Measurements from ENCODE around the gene SIK3.

SIK3 gene

DNA sequence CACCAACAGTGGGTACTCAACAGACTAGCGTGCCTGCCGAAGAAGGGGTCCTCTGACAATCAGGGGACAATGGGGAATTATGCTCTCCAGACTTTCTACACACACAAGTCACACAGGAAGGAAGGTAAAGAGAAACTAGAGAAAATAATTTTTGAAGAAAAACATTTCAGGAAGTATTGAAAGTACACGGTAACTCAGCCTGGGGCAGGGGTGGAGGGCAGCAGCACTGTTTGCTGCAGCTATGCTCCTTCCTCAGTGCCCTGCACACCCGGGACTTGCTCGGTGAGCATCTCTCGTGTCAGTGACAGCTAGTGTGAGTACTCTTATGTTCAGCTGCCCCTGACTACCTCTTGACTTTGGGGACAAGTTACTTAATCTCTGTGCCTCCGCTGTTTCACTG lies 242.8 kb downstream of the SIK3 start:
- TF ChIP-seq RAD21 (IDR thresholded peaks at IDR 0.05; ENCODE audit: low read depth): no peak
- TF ChIP-seq TCF12 (IDR thresholded peaks at IDR 0.05; ENCODE audit: low read depth): no peak
- TF ChIP-seq, protein P1, sequence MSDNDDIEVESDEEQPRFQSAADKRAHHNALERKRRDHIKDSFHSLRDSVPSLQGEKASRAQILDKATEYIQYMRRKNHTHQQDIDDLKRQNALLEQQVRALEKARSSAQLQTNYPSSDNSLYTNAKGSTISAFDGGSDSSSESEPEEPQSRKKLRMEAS (IDR thresholded peaks at IDR 0.05): no peak
- TF ChIP-seq ZBTB7A (IDR thresholded peaks at IDR 0.05; ENCODE audit: low read depth): no peak
- TF ChIP-seq EP300 (IDR thresholded peaks at IDR 0.05; ENCODE audit: borderline replicate concordance): no peak
- no peak for TF ChIP-seq NFIC (IDR thresholded peaks at IDR 0.05)
- no peak for TF ChIP-seq EGR1 (IDR thresholded peaks at IDR 0.05)
- TF ChIP-seq TEAD4 (IDR thresholded peaks at IDR 0.05): no peak
- TF ChIP-seq, protein P2, sequence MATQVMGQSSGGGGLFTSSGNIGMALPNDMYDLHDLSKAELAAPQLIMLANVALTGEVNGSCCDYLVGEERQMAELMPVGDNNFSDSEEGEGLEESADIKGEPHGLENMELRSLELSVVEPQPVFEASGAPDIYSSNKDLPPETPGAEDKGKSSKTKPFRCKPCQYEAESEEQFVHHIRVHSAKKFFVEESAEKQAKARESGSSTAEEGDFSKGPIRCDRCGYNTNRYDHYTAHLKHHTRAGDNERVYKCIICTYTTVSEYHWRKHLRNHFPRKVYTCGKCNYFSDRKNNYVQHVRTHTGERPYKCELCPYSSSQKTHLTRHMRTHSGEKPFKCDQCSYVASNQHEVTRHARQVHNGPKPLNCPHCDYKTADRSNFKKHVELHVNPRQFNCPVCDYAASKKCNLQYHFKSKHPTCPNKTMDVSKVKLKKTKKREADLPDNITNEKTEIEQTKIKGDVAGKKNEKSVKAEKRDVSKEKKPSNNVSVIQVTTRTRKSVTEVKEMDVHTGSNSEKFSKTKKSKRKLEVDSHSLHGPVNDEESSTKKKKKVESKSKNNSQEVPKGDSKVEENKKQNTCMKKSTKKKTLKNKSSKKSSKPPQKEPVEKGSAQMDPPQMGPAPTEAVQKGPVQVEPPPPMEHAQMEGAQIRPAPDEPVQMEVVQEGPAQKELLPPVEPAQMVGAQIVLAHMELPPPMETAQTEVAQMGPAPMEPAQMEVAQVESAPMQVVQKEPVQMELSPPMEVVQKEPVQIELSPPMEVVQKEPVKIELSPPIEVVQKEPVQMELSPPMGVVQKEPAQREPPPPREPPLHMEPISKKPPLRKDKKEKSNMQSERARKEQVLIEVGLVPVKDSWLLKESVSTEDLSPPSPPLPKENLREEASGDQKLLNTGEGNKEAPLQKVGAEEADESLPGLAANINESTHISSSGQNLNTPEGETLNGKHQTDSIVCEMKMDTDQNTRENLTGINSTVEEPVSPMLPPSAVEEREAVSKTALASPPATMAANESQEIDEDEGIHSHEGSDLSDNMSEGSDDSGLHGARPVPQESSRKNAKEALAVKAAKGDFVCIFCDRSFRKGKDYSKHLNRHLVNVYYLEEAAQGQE (IDR thresholded peaks at IDR 0.05; ENCODE audit: low read depth): no peak
- no peak for TF ChIP-seq FOXM1 (IDR thresholded peaks at IDR 0.05; ENCODE audit: borderline replicate concordance, low read depth)
- TF ChIP-seq CREB1 (IDR thresholded peaks at IDR 0.05; ENCODE audit: low read depth): no peak
- TF ChIP-seq TAF1 (IDR thresholded peaks at IDR 0.05; ENCODE audit: low read depth): no peak
- no peak for TF ChIP-seq CEBPB (IDR thresholded peaks at IDR 0.05)
- TF ChIP-seq, protein P3, sequence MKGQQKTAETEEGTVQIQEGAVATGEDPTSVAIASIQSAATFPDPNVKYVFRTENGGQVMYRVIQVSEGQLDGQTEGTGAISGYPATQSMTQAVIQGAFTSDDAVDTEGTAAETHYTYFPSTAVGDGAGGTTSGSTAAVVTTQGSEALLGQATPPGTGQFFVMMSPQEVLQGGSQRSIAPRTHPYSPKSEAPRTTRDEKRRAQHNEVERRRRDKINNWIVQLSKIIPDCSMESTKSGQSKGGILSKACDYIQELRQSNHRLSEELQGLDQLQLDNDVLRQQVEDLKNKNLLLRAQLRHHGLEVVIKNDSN (IDR thresholded peaks at IDR 0.05): no peak

DNA sequence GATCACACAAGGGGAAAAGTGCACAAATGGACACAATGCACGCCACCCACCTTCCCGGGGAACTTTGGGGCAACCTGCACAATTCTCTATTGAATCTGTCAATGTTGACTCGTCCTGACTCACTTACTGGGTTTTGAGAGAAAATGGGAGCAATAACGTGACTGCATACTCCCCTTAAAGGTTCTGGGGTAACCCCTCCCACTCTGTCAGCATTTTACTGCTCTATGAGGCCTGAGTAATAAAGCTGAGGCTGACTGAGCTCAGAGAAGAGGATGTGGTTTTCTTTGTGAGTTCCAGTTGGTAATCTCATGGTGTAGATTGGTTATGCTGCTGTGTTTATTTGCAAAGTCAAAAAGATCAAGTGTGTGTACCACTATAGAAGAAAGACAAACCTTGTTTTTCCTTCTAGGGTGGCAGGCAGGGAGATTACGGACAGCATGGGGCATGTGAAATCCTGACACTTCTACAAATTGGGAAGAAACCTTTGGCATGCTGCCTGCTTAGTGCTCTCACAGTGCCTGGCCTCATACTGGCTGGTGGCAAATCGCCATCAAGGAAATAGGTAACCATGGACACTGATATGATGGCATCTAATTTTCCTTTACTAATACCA lies 244.7 kb downstream of the SIK3 start:
- TF ChIP-seq YY1 (IDR thresholded peaks at IDR 0.05; ENCODE audit: low read depth) (no peak), TEAD4 (IDR thresholded peaks at IDR 0.05) (no peak), CEBPB (IDR thresholded peaks at IDR 0.05) (no peak), EGR1 (IDR thresholded peaks at IDR 0.05) (no peak), TAF1 (IDR thresholded peaks at IDR 0.05; ENCODE audit: low read depth) (no peak), CREB1 (IDR thresholded peaks at IDR 0.05; ENCODE audit: low read depth) (no peak), EP300 (IDR thresholded peaks at IDR 0.05; ENCODE audit: borderline replicate concordance) (no peak), FOXM1 (IDR thresholded peaks at IDR 0.05; ENCODE audit: borderline replicate concordance, low read depth) (no peak), TCF12 (IDR thresholded peaks at IDR 0.05; ENCODE audit: low read depth) (no peak)
- TF ChIP-seq, protein P3 (IDR thresholded peaks at IDR 0.05): no peak
- TF ChIP-seq, protein P1 (IDR thresholded peaks at IDR 0.05): no peak
- TF ChIP-seq, protein P2 (IDR thresholded peaks at IDR 0.05; ENCODE audit: low read depth): no peak

DNA sequence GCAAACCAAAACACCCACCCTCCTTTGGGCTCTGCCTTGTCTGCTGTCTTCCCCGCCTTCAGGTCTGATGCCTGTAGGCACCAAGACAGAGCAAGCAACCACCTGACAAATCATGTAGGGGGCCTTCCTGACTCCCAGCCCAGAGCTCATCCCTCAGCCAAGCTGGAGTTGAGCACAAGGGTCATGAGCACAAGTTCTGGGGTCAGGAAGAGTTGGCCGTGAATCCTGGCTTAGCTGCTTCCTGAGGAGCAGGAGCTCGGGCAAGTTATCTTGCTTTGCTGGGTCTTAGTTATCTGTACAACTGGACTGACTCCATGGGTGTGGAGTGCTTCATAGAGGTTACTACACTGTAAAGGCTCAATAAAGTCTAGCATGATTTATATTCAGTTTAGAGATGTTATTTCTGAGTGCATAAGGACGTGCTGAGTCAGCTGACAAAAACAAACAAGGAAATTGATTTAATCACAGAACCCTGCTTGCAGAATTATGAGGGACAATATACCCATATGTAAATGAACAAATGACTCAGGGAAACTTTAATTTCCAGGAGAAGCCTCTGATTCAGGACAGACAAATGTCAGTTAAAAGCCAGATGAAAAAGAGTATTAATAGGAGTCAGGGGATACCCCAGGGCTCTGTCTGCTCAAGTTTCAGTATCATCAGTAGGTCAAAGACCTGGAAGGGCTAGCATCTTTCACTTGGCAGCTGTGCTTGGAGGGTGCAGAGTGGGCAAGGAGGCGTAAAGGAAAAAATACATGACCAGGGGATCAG lies 245.8 kb downstream of the SIK3 start:
- TF ChIP-seq, protein P2 (IDR thresholded peaks at IDR 0.05; ENCODE audit: low read depth): no peak

DNA sequence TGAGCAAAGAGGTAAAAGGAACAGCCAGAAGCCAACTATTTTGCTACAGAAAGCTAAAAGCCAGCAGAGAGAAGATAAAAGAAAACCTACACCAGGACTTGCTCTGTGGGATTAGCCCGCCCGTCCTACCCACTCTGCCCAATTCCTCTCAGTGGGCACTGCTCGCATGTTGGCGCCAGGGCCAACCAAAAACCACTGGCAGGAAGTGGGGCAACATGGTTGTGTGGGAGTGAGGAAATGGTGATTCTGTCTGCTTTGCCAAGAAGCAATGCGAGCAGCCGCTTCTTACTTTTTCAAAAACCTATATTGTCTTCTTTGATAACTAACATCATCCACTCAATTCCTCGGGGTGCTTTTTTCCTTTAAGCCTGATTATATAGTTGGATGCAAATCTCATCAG lies 246.6 kb downstream of the SIK3 start:
- TF ChIP-seq EGR1 (IDR thresholded peaks at IDR 0.05) (no peak), TEAD4 (IDR thresholded peaks at IDR 0.05) (no peak), CEBPB (IDR thresholded peaks at IDR 0.05) (no peak), EP300 (IDR thresholded peaks at IDR 0.05; ENCODE audit: borderline replicate concordance) (no peak), YY1 (IDR thresholded peaks at IDR 0.05; ENCODE audit: low read depth) (no peak), RAD21 (IDR thresholded peaks at IDR 0.05; ENCODE audit: low read depth) (no peak), TAF1 (IDR thresholded peaks at IDR 0.05; ENCODE audit: low read depth) (no peak), FOXM1 (IDR thresholded peaks at IDR 0.05; ENCODE audit: borderline replicate concordance, low read depth) (no peak), ZBTB7A (IDR thresholded peaks at IDR 0.05; ENCODE audit: low read depth) (no peak)
- TF ChIP-seq, protein P2 (IDR thresholded peaks at IDR 0.05; ENCODE audit: low read depth): no peak
- TF ChIP-seq, protein P1 (IDR thresholded peaks at IDR 0.05): no peak
